Vagina (tissue), 2 donors: ENCODE measurements around the gene DENND2C. TPM values are rescaled to one million over a fixed set of nuclear protein-coding genes. Genes with fewer than 3 reads are reported as not detected.

ENCODE experiments used
- DNase-seq, 2 donors: peaks; one replicate each; pipeline ENCODE4 v3.0.0-alpha.2; 2017; ENCODE audit errors: extremely low spot score in 2 of 2
- H3K27ac ChIP-seq: fragments of 200-600 bp; sonication (generic); one replicate; pipeline ENCODE4 v1.5.1; 2019
- H3K27me3 ChIP-seq: fragments of 200-600 bp; sonication (generic); one replicate; pipeline ENCODE4 v1.5.1; 2019
- H3K36me3 ChIP-seq, 2 donors: fragments of 200-600 bp; sonication (generic); one replicate each; pipeline ENCODE4 v1.5.1; 2017 to 2019
- H3K4me1 ChIP-seq: fragments of 200-600 bp; sonication (generic); one replicate; pipeline ENCODE4 v1.5.1; 2019
- H3K4me3 ChIP-seq, 2 donors: fragments of 200-600 bp; sonication (generic); 1 replicate in 1 of 2; 2 replicates in 1 of 2; pipeline ENCODE4 v1.5.1; 2016 to 2019
- H3K9me3 ChIP-seq: fragments of 200-600 bp; sonication (generic); one replicate; pipeline ENCODE4 v1.5.1; 2019
- CTCF ChIP-seq, 3 experiments: fragments of 450-650 bp in 2 of 3; fragments of 200-600 bp in 1 of 3; sonication (generic) in 1 of 3; IDR thresholded peaks; one replicate each; pipeline ENCODE4 v1.5.1; 2017 to 2019; ENCODE audit warnings: antibody characterized with exemption in 3 of 3, mild to moderate bottlenecking in 2 of 3, moderate library complexity in 2 of 3
- POLR2A ChIP-seq, 2 donors: fragments of 450-650 bp; IDR thresholded peaks; one replicate each; pipeline ENCODE4 v1.6.1; 2017; ENCODE audit warnings: antibody characterized with exemption in 2 of 2, mild to moderate bottlenecking in 2 of 2, moderate library complexity in 2 of 2
- POLR2AphosphoS5 ChIP-seq, 2 donors: sonication (generic); formaldehyde crosslinking; IDR thresholded peaks; one replicate each; pipeline ENCODE4 v1.9.0; 2017; ENCODE audit warnings: antibody characterized with exemption in 2 of 2, mild to moderate bottlenecking in 2 of 2, low read depth in 1 of 2; ENCODE audit not compliant: insufficient read depth in 1 of 2
- intact Hi-C: fragments of 100-400 bp; cut with DNase I; formaldehyde crosslinking; loops from one replicate; pipeline ENCODE4 v1.15.1; 2023
- total RNA-seq: library from RNA; depleted of rRNA; stranded (reverse); fragments of >200 nt; gene quantifications from one replicate; pipeline ENCODE4 v1.2.3, GENCODE V29; 2016

DENND2C gene
- total RNA-seq, 1 donor from 2014 or later, result 25.5 TPM

- TF ChIP-seq CTCF (IDR thresholded peaks at IDR 0.05) (no peak), POLR2AphosphoS5 (IDR thresholded peaks at IDR 0.05; ENCODE audit: insufficient read depth in 1 of 2, low read depth in 1 of 2) (no peak), POLR2A (IDR thresholded peaks at IDR 0.05) (no peak)
- intact Hi-C loops, result no loop called here
- H3K9me3 ChIP-seq, result no peaks in the 10 kb centered on the region
- H3K4me3 ChIP-seq, result no peak overlapping the region
- no peak overlapping the region for H3K27ac ChIP-seq
- no peak for DNase-seq
- no peaks in the 10 kb centered on the region for H3K27me3 ChIP-seq
- peaks cover 34% of the 10 kb centered on the region for H3K4me1 ChIP-seq
- peaks cover 0 to 43% of the 10 kb centered on the region in 2 donors for H3K36me3 ChIP-seq
Measured at GRCh38 chr1:114712977-114713376, 43.1 kb upstream of the DENND2C start.

GRCh38 chr1:114710360-114710759 lies 40.5 kb upstream of the DENND2C start:
- TF ChIP-seq CTCF (IDR thresholded peaks at IDR 0.05), result no peak
- no peak for TF ChIP-seq POLR2AphosphoS5 (IDR thresholded peaks at IDR 0.05; ENCODE audit: insufficient read depth in 1 of 2, low read depth in 1 of 2)
- no peak for TF ChIP-seq POLR2A (IDR thresholded peaks at IDR 0.05)
- peaks cover 4 to 56% of the 10 kb centered on the region in 2 donors for H3K36me3 ChIP-seq
- H3K4me1 ChIP-seq, result peaks cover 21% of the 10 kb centered on the region
- H3K27me3 ChIP-seq, result no peaks in the 10 kb centered on the region
- DNase-seq, result no peak
- H3K27ac ChIP-seq, result no peak overlapping the region
- intact Hi-C loops, result no loop called here
- H3K4me3 ChIP-seq, result no peak overlapping the region
- H3K9me3 ChIP-seq, result no peaks in the 10 kb centered on the region

GRCh38 chr1:114707604-114708003 lies 37.8 kb upstream of the DENND2C start:
- TF ChIP-seq POLR2A (IDR thresholded peaks at IDR 0.05), result no peak
- no peak for TF ChIP-seq POLR2AphosphoS5 (IDR thresholded peaks at IDR 0.05; ENCODE audit: insufficient read depth in 1 of 2, low read depth in 1 of 2)
- TF ChIP-seq CTCF (IDR thresholded peaks at IDR 0.05), result no peak
- no peak overlapping the region for H3K27ac ChIP-seq
- no peaks in the 10 kb centered on the region for H3K4me1 ChIP-seq
- DNase-seq, result no peak
- H3K9me3 ChIP-seq, result no peaks in the 10 kb centered on the region
- H3K27me3 ChIP-seq, result no peaks in the 10 kb centered on the region
- H3K4me3 ChIP-seq, result no peak overlapping the region
- peaks cover 4 to 42% of the 10 kb centered on the region in 2 donors for H3K36me3 ChIP-seq
- intact Hi-C loops, result no loop called here

GRCh38 chr1:114703242-114703641 lies 33.4 kb upstream of the DENND2C start:
- DNase-seq, result no peak
- Histone ChIP-seq H3K9me3 (no peaks in the 10 kb centered on the region), H3K4me3 (no peak overlapping the region), H3K36me3 (peaks cover 4 to 20% of the 10 kb centered on the region in 2 donors), H3K4me1 (no peaks in the 10 kb centered on the region), H3K27me3 (no peaks in the 10 kb centered on the region), H3K27ac (no peak overlapping the region)
- intact Hi-C loops, result no loop called here
- no peak for TF ChIP-seq POLR2AphosphoS5 (IDR thresholded peaks at IDR 0.05; ENCODE audit: insufficient read depth in 1 of 2, low read depth in 1 of 2)
- TF ChIP-seq CTCF (IDR thresholded peaks at IDR 0.05), result no peak
- TF ChIP-seq POLR2A (IDR thresholded peaks at IDR 0.05), result no peak

- no peak for DNase-seq
- Histone ChIP-seq H3K4me3 (no peak overlapping the region), H3K4me1 (no peaks in the 10 kb centered on the region), H3K27ac (no peak overlapping the region), H3K27me3 (no peaks in the 10 kb centered on the region), H3K36me3 (peaks cover 4 to 14% of the 10 kb centered on the region in 2 donors), H3K9me3 (no peaks in the 10 kb centered on the region)
- TF ChIP-seq POLR2AphosphoS5 (IDR thresholded peaks at IDR 0.05; ENCODE audit: insufficient read depth in 1 of 2, low read depth in 1 of 2) (no peak), CTCF (IDR thresholded peaks at IDR 0.05) (no peak), POLR2A (IDR thresholded peaks at IDR 0.05) (no peak)
- intact Hi-C loops, result no loop called here
Measured at GRCh38 chr1:114702737-114703136, 32.9 kb upstream of the DENND2C start.
